Erythroblast (primary cell): ENCODE measurements around the gene HOXD3.

Experiments used
- GATA1 ChIP-seq: IDR thresholded peaks from 2 replicates; pipeline ENCODE4 v1.6.1; 2011; ENCODE audit warnings: low read depth, mild to moderate bottlenecking, control low read depth, low read length, moderate library complexity
- POLR2A ChIP-seq: IDR thresholded peaks from 2 replicates; pipeline ENCODE4 v1.6.1; 2011; ENCODE audit warnings: mild to moderate bottlenecking, low read length

DNA sequence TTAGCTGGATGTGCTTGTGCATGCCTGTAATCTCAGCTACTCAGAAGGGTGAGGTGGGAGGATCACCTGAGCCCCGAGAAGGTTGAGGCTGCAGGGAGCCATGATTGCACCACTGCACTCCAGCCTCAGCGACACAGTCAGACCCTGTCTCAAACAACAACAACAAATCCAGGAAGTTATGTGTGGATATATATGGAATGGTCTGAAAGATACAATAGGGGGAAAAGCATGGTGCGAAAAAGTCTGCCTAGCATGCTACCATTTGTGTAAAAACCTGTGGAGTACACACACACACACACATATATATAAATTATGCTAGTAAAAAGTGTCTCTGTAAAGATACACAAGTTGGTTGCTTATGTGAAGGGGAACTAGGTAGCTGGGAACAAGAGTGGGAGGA lies 24.4 kb downstream of the HOXD3 start:
- TF ChIP-seq POLR2A: no peak
- no peak for TF ChIP-seq GATA1
